ENCODE measurements around the gene ATP2A3. TPM values are rescaled to one million over a fixed set of nuclear protein-coding genes. Genes with fewer than 3 reads are reported as not detected.

ATP2A3 gene
- polyA plus RNA-seq, 3 donors from 2014 or later = 29.6 to 116 (median 35.1) TPM

Other genes starting within 250 kb of the ATP2A3 start
- under 1 TPM in 2 of 3 donors, not detected in 1; 0.20 to 0.47 TPM for gene HASPIN, start 240.5 kb downstream of the ATP2A3 start, polyA plus RNA-seq
- gene ITGAE, start 163.2 kb downstream of the ATP2A3 start, polyA plus RNA-seq = 10 to 100 TPM; 68.2 to 81.9 (median 81.8) TPM
- 10 to 100 TPM in 2 of 3 donors, 1 to 10 TPM in 1; 5.7 to 18.3 (median 11.5) TPM for gene NCBP3, start 118.2 kb downstream of the ATP2A3 start, polyA plus RNA-seq
- gene CAMKK1, start 71.4 kb downstream of the ATP2A3 start, polyA plus RNA-seq = under 1 TPM in 1 of 3 donors, not detected in 2; 0.08 TPM
- under 1 TPM in 1 of 3 donors, not detected in 2; 0.33 TPM for gene P2RX1, start 48.0 kb downstream of the ATP2A3 start, polyA plus RNA-seq
- 10 to 100 TPM in 1 of 3 donors, 1 to 10 TPM in 2; 2.0 to 12.7 (median 3.9) TPM for gene ZZEF1, start 178.6 kb upstream of the ATP2A3 start, polyA plus RNA-seq
- 10 to 100 TPM in 2 of 3 donors, 1 to 10 TPM in 1; 9.3 to 11.1 (median 10.9) TPM for gene CYB5D2, start 178.8 kb upstream of the ATP2A3 start, polyA plus RNA-seq